HEK293 (cell line): ENCODE data around the gene CNKSR3.

Experiments used
- GLIS1 ChIP-seq: fragments of 450-650 bp; formaldehyde crosslinking; IDR thresholded peaks from 2 replicates; pipeline ENCODE4 v1.5.1; 2016; ENCODE audit warnings: missing biosample characterization, missing genetic modification characterization
- GLIS2 ChIP-seq: fragments of 450-650 bp; formaldehyde crosslinking; IDR thresholded peaks from 2 replicates; pipeline ENCODE4 v1.5.1; 2016; ENCODE audit warnings: missing biosample characterization, missing genetic modification characterization
- PRDM1 ChIP-seq: fragments of 450-650 bp; formaldehyde crosslinking; IDR thresholded peaks from 2 replicates; pipeline ENCODE4; 2016; ENCODE audit warnings: missing biosample characterization, missing genetic modification characterization
- SP2 ChIP-seq: fragments of 450-650 bp; formaldehyde crosslinking; IDR thresholded peaks from 2 replicates; pipeline ENCODE4 v1.5.1; 2016; ENCODE audit warnings: missing biosample characterization, missing genetic modification characterization
- ZBTB1 ChIP-seq: fragments of 450-650 bp; formaldehyde crosslinking; IDR thresholded peaks from 2 replicates; pipeline ENCODE4 v1.5.1; 2016; ENCODE audit warnings: missing biosample characterization, missing genetic modification characterization
- ZBTB8A ChIP-seq: fragments of 450-650 bp; formaldehyde crosslinking; IDR thresholded peaks from 2 replicates; pipeline ENCODE4 v1.5.1; 2016; ENCODE audit warnings: missing biosample characterization, missing genetic modification characterization
- ZFP41 ChIP-seq: fragments of 450-650 bp; formaldehyde crosslinking; IDR thresholded peaks from 2 replicates; pipeline ENCODE4 v1.5.1; 2016; ENCODE audit warnings: missing biosample characterization, missing genetic modification characterization, borderline replicate concordance
- ZNF121 ChIP-seq: fragments of 450-650 bp; formaldehyde crosslinking; IDR thresholded peaks from 2 replicates; pipeline ENCODE4 v1.5.1; 2016; ENCODE audit warnings: missing biosample characterization, missing genetic modification characterization
- ZNF174 ChIP-seq: fragments of 450-650 bp; formaldehyde crosslinking; IDR thresholded peaks from 2 replicates; pipeline ENCODE4 v1.5.0; 2017; ENCODE audit warnings: missing biosample characterization, mild to moderate bottlenecking, missing genetic modification characterization
- ZNF202 ChIP-seq: fragments of 450-650 bp; formaldehyde crosslinking; IDR thresholded peaks from 2 replicates; pipeline ENCODE4 v1.5.1; 2016; ENCODE audit warnings: missing biosample characterization, missing genetic modification characterization, borderline replicate concordance
- ZNF266 ChIP-seq: fragments of 450-650 bp; formaldehyde crosslinking; IDR thresholded peaks from 2 replicates; pipeline ENCODE4 v1.5.1; 2016; ENCODE audit warnings: missing biosample characterization, missing genetic modification characterization, low read depth
- ZNF391 ChIP-seq: fragments of 450-650 bp; formaldehyde crosslinking; IDR thresholded peaks from 2 replicates; pipeline ENCODE4 v1.5.1; 2016; ENCODE audit warnings: low read depth, missing biosample characterization, missing genetic modification characterization, borderline replicate concordance
- ZNF423 ChIP-seq: fragments of 450-650 bp; formaldehyde crosslinking; IDR thresholded peaks from 2 replicates; pipeline ENCODE4 v1.5.1; 2016; ENCODE audit warnings: missing biosample characterization, missing genetic modification characterization
- ZNF473 ChIP-seq: fragments of 450-650 bp; formaldehyde crosslinking; IDR thresholded peaks from 2 replicates; pipeline ENCODE4 v1.5.1; 2017; ENCODE audit warnings: missing biosample characterization, missing genetic modification characterization
- ZNF501 ChIP-seq: fragments of 450-650 bp; formaldehyde crosslinking; IDR thresholded peaks from 2 replicates; pipeline ENCODE4 v1.5.1; 2016; ENCODE audit warnings: missing biosample characterization, missing genetic modification characterization
- ZNF560 ChIP-seq: fragments of 450-650 bp; formaldehyde crosslinking; IDR thresholded peaks from 2 replicates; pipeline ENCODE4 v1.5.1; 2017; ENCODE audit warnings: missing biosample characterization, missing genetic modification characterization, borderline replicate concordance
- ZNF596 ChIP-seq: fragments of 450-650 bp; IDR thresholded peaks from 2 replicates; pipeline ENCODE4 v1.5.0; 2018; ENCODE audit warnings: missing biosample characterization, mild to moderate bottlenecking, missing genetic modification characterization, moderate library complexity
- ZNF600 ChIP-seq: fragments of 450-650 bp; formaldehyde crosslinking; IDR thresholded peaks from 2 replicates; pipeline ENCODE4 v1.5.1; 2016; ENCODE audit warnings: missing biosample characterization, missing genetic modification characterization
- ZNF785 ChIP-seq: fragments of 450-650 bp; formaldehyde crosslinking; IDR thresholded peaks from 2 replicates; pipeline ENCODE4 v1.5.1; 2016; ENCODE audit warnings: missing biosample characterization, missing genetic modification characterization
- ZSCAN23 ChIP-seq: fragments of 450-650 bp; formaldehyde crosslinking; IDR thresholded peaks from 2 replicates; pipeline ENCODE4 v1.5.1; 2016; ENCODE audit warnings: missing biosample characterization, missing genetic modification characterization
- TF ChIP-seq, protein P1 (sequence below): fragments of 450-650 bp; formaldehyde crosslinking; IDR thresholded peaks from 2 replicates; pipeline ENCODE4 v1.5.1; 2016; ENCODE audit warnings: missing biosample characterization, missing genetic modification characterization
- TF ChIP-seq, protein P2 (sequence below): fragments of 450-650 bp; IDR thresholded peaks from 2 replicates; pipeline ENCODE4 v1.5.1; 2018; ENCODE audit warnings: missing biosample characterization, mild to moderate bottlenecking, missing genetic modification characterization
- TF ChIP-seq, protein P3 (sequence below): fragments of 450-650 bp; formaldehyde crosslinking; IDR thresholded peaks from 2 replicates; pipeline ENCODE4; 2016; ENCODE audit warnings: missing biosample characterization, missing genetic modification characterization
- TF ChIP-seq, protein P4 (sequence below): fragments of 450-650 bp; formaldehyde crosslinking; IDR thresholded peaks from 2 replicates; pipeline ENCODE4 v1.5.0; 2017; ENCODE audit warnings: missing biosample characterization, missing genetic modification characterization, borderline replicate concordance
- TF ChIP-seq, protein P5 (sequence below): fragments of 450-650 bp; formaldehyde crosslinking; IDR thresholded peaks from 2 replicates; pipeline ENCODE4 v1.5.1; 2016; ENCODE audit warnings: missing biosample characterization, missing genetic modification characterization
- TF ChIP-seq, protein P6 (sequence below): fragments of 450-650 bp; formaldehyde crosslinking; IDR thresholded peaks from 2 replicates; pipeline ENCODE4 v1.5.1; 2016; ENCODE audit warnings: missing biosample characterization, missing genetic modification characterization
- TF ChIP-seq, protein P7 (sequence below): fragments of 450-650 bp; formaldehyde crosslinking; IDR thresholded peaks from 2 replicates; pipeline ENCODE4 v1.5.1; 2016; ENCODE audit warnings: missing biosample characterization, missing genetic modification characterization, borderline replicate concordance

CNKSR3 gene

DNA sequence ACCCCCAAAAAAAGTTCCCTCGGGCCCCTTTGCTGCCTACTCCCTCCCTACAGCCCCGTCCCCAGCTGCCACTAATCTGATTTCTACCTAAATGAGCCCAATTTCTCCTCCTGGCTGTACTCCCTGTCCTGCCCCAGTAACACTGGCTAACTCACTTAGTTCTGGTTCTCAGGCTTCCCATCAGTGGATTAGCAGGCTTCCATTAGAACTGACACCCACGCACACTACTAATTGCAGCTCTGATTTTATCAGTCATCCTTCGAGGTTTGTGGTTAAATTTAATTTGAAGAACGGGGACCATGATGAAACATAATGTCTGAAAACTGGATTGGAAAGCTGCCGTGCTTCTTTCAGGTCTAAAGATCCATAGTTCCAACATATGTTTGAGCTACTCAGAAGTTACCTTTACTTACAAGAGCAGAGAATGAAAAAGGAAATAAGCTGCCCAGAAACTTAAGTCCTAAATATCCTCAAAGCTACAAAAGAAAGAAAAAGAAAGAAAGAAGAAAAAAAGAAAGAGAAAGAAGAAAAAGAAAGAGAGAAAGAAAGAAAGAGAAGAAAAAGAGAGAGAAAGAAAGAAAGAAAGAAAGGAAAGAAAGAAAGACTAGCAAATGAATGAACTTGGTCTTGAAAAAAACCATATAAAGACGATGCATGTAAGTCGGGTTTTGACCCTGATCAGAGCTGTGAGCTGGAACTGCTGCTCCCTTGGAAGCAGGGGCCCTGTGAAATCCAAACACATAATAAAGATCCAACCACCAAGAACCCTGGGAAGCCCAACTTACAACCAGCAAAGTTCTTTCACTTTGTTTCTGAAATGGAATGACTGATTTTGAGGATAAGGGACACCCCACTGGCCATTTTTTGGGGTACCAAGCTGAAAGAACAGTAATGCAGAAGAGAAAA is 51.7 kb downstream of the CNKSR3 start (continued):
- TF ChIP-seq, protein P1, sequence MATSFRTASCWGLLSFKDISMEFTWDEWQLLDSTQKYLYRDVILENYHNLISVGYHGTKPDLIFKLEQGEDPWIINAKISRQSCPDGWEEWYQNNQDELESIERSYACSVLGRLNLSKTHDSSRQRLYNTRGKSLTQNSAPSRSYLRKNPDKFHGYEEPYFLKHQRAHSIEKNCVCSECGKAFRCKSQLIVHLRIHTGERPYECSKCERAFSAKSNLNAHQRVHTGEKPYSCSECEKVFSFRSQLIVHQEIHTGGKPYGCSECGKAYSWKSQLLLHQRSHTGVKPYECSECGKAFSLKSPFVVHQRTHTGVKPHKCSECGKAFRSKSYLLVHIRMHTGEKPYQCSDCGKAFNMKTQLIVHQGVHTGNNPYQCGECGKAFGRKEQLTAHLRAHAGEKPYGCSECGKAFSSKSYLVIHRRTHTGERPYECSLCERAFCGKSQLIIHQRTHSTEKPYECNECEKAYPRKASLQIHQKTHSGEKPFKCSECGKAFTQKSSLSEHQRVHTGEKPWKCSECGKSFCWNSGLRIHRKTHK (tag by site-specific recombination): no peak
- no peak for TF ChIP-seq ZBTB1 (tag by site-specific recombination)
- TF ChIP-seq, protein P2, sequence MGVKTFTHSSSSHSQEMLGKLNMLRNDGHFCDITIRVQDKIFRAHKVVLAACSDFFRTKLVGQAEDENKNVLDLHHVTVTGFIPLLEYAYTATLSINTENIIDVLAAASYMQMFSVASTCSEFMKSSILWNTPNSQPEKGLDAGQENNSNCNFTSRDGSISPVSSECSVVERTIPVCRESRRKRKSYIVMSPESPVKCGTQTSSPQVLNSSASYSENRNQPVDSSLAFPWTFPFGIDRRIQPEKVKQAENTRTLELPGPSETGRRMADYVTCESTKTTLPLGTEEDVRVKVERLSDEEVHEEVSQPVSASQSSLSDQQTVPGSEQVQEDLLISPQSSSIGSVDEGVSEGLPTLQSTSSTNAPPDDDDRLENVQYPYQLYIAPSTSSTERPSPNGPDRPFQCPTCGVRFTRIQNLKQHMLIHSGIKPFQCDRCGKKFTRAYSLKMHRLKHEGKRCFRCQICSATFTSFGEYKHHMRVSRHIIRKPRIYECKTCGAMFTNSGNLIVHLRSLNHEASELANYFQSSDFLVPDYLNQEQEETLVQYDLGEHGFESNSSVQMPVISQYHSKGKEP (tag by site-specific recombination): 0 out of 2 replicates have a peak, but pooled peaks have one; percentile 33
- no peak for TF ChIP-seq ZSCAN23
- TF ChIP-seq, protein P3, sequence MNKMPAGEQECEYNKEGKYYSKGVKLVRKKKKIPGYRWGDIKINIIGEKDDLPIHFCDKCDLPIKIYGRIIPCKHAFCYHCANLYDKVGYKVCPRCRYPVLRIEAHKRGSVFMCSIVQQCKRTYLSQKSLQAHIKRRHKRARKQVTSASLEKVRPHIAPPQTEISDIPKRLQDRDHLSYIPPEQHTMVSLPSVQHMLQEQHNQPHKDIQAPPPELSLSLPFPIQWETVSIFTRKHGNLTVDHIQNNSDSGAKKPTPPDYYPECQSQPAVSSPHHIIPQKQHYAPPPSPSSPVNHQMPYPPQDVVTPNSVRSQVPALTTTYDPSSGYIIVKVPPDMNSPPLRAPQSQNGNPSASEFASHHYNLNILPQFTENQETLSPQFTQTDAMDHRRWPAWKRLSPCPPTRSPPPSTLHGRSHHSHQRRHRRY: no peak
- no peak for TF ChIP-seq ZNF121
- TF ChIP-seq, protein P4, sequence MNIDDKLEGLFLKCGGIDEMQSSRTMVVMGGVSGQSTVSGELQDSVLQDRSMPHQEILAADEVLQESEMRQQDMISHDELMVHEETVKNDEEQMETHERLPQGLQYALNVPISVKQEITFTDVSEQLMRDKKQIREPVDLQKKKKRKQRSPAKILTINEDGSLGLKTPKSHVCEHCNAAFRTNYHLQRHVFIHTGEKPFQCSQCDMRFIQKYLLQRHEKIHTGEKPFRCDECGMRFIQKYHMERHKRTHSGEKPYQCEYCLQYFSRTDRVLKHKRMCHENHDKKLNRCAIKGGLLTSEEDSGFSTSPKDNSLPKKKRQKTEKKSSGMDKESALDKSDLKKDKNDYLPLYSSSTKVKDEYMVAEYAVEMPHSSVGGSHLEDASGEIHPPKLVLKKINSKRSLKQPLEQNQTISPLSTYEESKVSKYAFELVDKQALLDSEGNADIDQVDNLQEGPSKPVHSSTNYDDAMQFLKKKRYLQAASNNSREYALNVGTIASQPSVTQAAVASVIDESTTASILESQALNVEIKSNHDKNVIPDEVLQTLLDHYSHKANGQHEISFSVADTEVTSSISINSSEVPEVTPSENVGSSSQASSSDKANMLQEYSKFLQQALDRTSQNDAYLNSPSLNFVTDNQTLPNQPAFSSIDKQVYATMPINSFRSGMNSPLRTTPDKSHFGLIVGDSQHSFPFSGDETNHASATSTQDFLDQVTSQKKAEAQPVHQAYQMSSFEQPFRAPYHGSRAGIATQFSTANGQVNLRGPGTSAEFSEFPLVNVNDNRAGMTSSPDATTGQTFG (tag by site-specific recombination): no peak
- no peak for TF ChIP-seq ZNF391 (tag by site-specific recombination)
- no peak for TF ChIP-seq ZNF501 (tag by site-specific recombination)
- TF ChIP-seq ZNF600 (tag by site-specific recombination): peak; percentile 61
- no peak for TF ChIP-seq ZNF785 (tag by site-specific recombination)
- no peak for TF ChIP-seq ZNF560 (tag by site-specific recombination)
- no peak for TF ChIP-seq ZNF596 (tag by site-specific recombination)
- TF ChIP-seq ZNF202 (tag by site-specific recombination): no peak
- no peak for TF ChIP-seq ZNF423 (tag by site-specific recombination)
- TF ChIP-seq GLIS2 (tag by site-specific recombination): no peak
- TF ChIP-seq GLIS1 (tag by site-specific recombination): no peak
- TF ChIP-seq ZNF266 (tag by site-specific recombination): no peak
- no peak for TF ChIP-seq ZBTB8A (tag by site-specific recombination)
- no peak for TF ChIP-seq SP2 (tag by site-specific recombination)
- peak; percentile 73 for TF ChIP-seq PRDM1
- TF ChIP-seq, protein P5, sequence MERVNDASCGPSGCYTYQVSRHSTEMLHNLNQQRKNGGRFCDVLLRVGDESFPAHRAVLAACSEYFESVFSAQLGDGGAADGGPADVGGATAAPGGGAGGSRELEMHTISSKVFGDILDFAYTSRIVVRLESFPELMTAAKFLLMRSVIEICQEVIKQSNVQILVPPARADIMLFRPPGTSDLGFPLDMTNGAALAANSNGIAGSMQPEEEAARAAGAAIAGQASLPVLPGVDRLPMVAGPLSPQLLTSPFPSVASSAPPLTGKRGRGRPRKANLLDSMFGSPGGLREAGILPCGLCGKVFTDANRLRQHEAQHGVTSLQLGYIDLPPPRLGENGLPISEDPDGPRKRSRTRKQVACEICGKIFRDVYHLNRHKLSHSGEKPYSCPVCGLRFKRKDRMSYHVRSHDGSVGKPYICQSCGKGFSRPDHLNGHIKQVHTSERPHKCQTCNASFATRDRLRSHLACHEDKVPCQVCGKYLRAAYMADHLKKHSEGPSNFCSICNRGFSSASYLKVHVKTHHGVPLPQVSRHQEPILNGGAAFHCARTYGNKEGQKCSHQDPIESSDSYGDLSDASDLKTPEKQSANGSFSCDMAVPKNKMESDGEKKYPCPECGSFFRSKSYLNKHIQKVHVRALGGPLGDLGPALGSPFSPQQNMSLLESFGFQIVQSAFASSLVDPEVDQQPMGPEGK: 0 out of 2 replicates have a peak, but pooled peaks have one; percentile 16
- TF ChIP-seq, protein P6, sequence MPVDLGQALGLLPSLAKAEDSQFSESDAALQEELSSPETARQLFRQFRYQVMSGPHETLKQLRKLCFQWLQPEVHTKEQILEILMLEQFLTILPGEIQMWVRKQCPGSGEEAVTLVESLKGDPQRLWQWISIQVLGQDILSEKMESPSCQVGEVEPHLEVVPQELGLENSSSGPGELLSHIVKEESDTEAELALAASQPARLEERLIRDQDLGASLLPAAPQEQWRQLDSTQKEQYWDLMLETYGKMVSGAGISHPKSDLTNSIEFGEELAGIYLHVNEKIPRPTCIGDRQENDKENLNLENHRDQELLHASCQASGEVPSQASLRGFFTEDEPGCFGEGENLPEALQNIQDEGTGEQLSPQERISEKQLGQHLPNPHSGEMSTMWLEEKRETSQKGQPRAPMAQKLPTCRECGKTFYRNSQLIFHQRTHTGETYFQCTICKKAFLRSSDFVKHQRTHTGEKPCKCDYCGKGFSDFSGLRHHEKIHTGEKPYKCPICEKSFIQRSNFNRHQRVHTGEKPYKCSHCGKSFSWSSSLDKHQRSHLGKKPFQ (tag by site-specific recombination): no peak
- no peak for TF ChIP-seq ZNF174 (tag by site-specific recombination)
- no peak for TF ChIP-seq ZFP41
- no peak for TF ChIP-seq ZNF473 (tag by site-specific recombination)
- TF ChIP-seq, protein P7, sequence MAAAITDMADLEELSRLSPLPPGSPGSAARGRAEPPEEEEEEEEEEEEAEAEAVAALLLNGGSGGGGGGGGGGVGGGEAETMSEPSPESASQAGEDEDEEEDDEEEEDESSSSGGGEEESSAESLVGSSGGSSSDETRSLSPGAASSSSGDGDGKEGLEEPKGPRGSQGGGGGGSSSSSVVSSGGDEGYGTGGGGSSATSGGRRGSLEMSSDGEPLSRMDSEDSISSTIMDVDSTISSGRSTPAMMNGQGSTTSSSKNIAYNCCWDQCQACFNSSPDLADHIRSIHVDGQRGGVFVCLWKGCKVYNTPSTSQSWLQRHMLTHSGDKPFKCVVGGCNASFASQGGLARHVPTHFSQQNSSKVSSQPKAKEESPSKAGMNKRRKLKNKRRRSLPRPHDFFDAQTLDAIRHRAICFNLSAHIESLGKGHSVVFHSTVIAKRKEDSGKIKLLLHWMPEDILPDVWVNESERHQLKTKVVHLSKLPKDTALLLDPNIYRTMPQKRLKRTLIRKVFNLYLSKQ (tag by site-specific recombination): no peak
